ENCODE results near the gene NOP10.

DNA sequence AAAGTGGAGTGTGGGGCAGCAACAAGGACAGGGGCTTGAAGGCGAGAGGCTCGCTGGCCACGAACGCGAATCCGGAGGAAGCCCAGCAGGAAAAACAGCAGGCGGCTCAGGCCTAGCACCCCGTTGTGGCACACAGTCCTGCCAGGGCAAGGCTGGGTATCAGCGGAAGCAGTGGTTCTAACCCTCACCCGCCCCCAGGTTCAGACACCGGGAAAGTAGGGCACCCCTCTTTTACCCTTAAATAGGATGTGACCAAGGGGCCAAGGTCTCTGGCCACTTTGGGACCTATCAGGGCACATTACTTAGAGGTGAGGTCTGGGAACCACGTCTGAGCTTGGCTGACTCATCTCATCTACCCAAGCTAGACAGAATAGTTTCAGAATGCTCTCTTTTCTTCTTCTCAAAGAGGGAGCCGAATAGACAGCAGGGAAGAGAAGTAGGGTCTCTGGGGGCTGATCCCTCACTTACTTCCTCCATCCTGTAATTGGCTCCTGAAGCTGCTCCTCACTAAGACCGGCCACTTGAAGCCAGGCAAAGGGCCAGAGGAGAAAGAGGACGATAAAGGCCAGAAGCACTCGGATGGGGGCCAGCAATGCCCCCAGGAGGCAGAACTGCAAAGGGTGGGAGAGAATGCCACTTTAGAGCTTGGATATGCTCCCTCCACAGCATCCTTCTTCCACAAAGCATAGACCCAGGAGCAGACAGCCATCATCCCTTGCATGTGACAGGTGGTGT, 22.3 kb upstream of the NOP10 start:
- TF ChIP-seq GATA2 (IDR thresholded peaks at IDR 0.05; ENCODE audit: low read depth, low read length) (no peak), GATA3 (IDR thresholded peaks at IDR 0.05; ENCODE audit: low read depth, low read length) (no peak)
